Astrocyte of the cerebellum (primary cell): ENCODE measurements around the gene MBNL2.

Experiments used
- DNase-seq: peaks from one replicate; pipeline ENCODE4 v3.0.0-alpha.2; 2011; ENCODE audit warnings: low read depth
- H3K4me3 ChIP-seq: 2 replicates; pipeline ENCODE4 v1.5.1; 2011; ENCODE audit warnings: mild to moderate bottlenecking, low read depth, low read length, moderate library complexity
- CTCF ChIP-seq: IDR thresholded peaks from 2 replicates; pipeline ENCODE4 v1.5.1; 2012; ENCODE audit warnings: low read length, low read depth, moderate library complexity, mild to moderate bottlenecking; ENCODE audit errors: missing control alignments
- in situ Hi-C: cut with HindIII; loops from 2 replicates; pipeline ENCODE4 v1.10.0; 2017; ENCODE audit warnings: low sequenced_read_pairs

MBNL2 gene

GRCh38 chr13:97254816-97255215 is 32.7 kb downstream of the MBNL2 start:
- no peak overlapping the region for H3K4me3 ChIP-seq
- no peak for TF ChIP-seq CTCF
- DNase-seq: peak; percentile 38
- in situ Hi-C loops: no loop called here

- no peak overlapping the region for H3K4me3 ChIP-seq
- DNase-seq: no peak
- no peak for TF ChIP-seq CTCF
- in situ Hi-C loops: no loop called here
These were observed 33.4 kb downstream of the MBNL2 start for GRCh38 chr13:97255515-97256021.

- H3K4me3 ChIP-seq: no peak overlapping the region
- DNase-seq: peak; percentile 79
- in situ Hi-C loops: no loop called here
- no peak for TF ChIP-seq CTCF
These were observed 34.2 kb downstream of the MBNL2 start for GRCh38 chr13:97256343-97256783.

- TF ChIP-seq CTCF: no peak
- DNase-seq: no peak
- H3K4me3 ChIP-seq: no peak overlapping the region
- in situ Hi-C loops: no loop called here
These were observed 35.2 kb downstream of the MBNL2 start for GRCh38 chr13:97257228-97257755.

GRCh38 chr13:97257800-97258799 is 36.0 kb downstream of the MBNL2 start:
- no peak overlapping the region for H3K4me3 ChIP-seq
- TF ChIP-seq CTCF: peak; percentile 30
- in situ Hi-C loops: no loop called here
- peak; percentile 71 for DNase-seq

GRCh38 chr13:97258801-97259200 is 36.7 kb downstream of the MBNL2 start:
- DNase-seq: no peak
- no peak overlapping the region for H3K4me3 ChIP-seq
- in situ Hi-C loops: no loop called here
- no peak for TF ChIP-seq CTCF
